ENCODE data around the gene ZFP69B.

The ZFP69B gene

DNA sequence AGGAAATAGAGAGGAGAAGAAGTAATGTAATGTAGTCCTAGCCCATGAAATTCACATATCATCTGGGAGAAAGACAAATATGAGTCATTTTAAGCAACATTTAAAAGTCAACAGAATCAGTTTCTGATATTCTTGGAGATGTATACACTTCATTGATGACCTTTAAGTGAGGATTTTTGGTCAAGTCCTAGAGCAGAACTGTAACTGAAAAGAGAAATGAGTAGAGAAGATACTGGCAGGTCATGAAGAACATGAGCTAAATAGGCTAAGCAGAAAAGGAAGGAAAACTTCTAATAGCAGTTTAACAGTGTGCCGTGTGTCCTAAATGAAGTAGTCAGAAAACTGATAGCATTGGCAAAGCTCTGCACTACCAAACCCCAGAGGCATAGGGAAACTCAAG is 4.6 kb downstream of the ZFP69B start:
- TF ChIP-seq CTCF (IDR thresholded peaks at IDR 0.05; ENCODE audit: low read depth, low read length): no peak
- H3K4me3 ChIP-seq (replicated peaks in 1 of 2; ENCODE audit: low read depth in 2 of 2, low read length in 2 of 2): no peak overlapping the region
- no peak for DNase-seq (ENCODE audit: low read depth in 2 of 2)

DNA sequence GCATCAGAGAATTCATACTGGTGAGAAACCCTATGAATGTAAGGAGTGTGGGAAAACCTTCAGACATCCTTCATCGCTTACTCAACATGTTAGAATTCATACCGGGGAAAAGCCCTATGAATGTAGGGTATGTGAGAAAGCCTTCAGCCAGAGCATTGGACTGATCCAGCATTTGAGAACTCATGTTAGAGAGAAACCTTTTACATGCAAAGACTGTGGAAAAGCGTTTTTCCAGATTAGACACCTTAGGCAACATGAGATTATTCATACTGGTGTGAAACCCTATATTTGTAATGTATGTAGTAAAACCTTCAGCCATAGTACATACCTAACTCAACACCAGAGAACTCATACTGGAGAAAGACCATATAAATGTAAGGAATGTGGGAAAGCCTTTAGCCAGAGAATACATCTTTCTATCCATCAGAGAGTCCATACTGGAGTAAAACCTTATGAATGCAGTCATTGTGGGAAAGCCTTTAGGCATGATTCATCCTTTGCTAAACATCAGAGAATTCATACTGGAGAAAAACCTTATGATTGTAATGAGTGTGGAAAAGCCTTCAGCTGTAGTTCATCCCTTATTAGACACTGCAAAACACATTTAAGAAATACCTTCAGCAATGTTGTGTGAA is 12.8 kb downstream of the ZFP69B start:
- peak in 1 of 2 donors; percentile 25 for DNase-seq (ENCODE audit: low read depth in 2 of 2)
- H3K4me3 ChIP-seq (replicated peaks in 1 of 2; ENCODE audit: low read depth in 2 of 2, low read length in 2 of 2): no peak overlapping the region

GRCh38 chr1:40469327-40469726 is 19.1 kb downstream of the ZFP69B start:
- TF ChIP-seq CTCF (IDR thresholded peaks at IDR 0.05; ENCODE audit: low read depth, low read length): no peak
- no peak overlapping the region for H3K4me3 ChIP-seq (replicated peaks in 1 of 2; ENCODE audit: low read depth in 2 of 2, low read length in 2 of 2)
- no peak for DNase-seq (ENCODE audit: low read depth in 2 of 2)

More for the DNA sequence above, 12.8 kb downstream of the ZFP69B start:
- TF ChIP-seq CTCF (IDR thresholded peaks at IDR 0.05; ENCODE audit: low read depth, low read length): no peak

- TF ChIP-seq CTCF (IDR thresholded peaks at IDR 0.05; ENCODE audit: low read depth, low read length): no peak
- H3K4me3 ChIP-seq (replicated peaks in 1 of 2; ENCODE audit: low read depth in 2 of 2, low read length in 2 of 2): no peak overlapping the region
- DNase-seq (ENCODE audit: low read depth in 2 of 2): no peak
Measured at GRCh38 chr1:40475268-40475667, 25.0 kb downstream of the ZFP69B start.

GRCh38 chr1:40476924-40477677 is 26.8 kb downstream of the ZFP69B start, which contains the start of gene ZFP69:
ZFP69 (plus strand) TSS chr1:40477290; CDS start chr1:40479362, 2,072 bp downstream.
- peak; percentile 63 to 75 for DNase-seq (ENCODE audit: low read depth in 2 of 2)
- TF ChIP-seq CTCF (IDR thresholded peaks at IDR 0.05; ENCODE audit: low read depth, low read length): no peak
- peak within 1 kb of the TSS; percentile 70 to 75 for H3K4me3 ChIP-seq (replicated peaks in 1 of 2; ENCODE audit: low read depth in 2 of 2, low read length in 2 of 2)

DNA sequence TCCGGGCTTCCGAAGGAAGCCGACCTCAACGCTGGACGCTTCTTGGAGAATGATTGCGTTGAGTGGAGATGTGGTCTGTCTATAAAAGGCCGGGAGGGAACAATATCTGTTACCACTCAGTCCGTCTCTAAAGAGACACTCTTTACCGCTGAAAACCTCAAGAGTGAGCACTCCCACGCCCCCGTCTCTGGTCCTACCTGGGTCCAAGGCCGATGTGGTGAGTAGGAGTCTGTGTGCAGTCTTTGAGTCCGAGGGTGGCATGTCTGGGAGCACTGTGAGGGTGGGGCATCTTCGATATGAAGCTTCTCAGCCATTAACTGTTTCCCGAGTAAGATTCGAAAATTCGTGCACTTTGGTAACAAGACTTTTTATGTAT is 27.4 kb downstream of the ZFP69B start:
- peak overlapping the region; percentile 70 to 75 for H3K4me3 ChIP-seq (replicated peaks in 1 of 2; ENCODE audit: low read depth in 2 of 2, low read length in 2 of 2)
- DNase-seq (ENCODE audit: low read depth in 2 of 2): peak; percentile 17 to 29
- TF ChIP-seq CTCF (IDR thresholded peaks at IDR 0.05; ENCODE audit: low read depth, low read length): no peak

Data from cardiac fibroblast (primary cell).